Measurements from ENCODE around the gene N4BP2.

N4BP2 gene

GRCh38 chr4:40059362-40059761 is 2.7 kb downstream of the N4BP2 start:
- TF ChIP-seq USF1 (IDR thresholded peaks at IDR 0.05) (no peak), NFIC (IDR thresholded peaks at IDR 0.05) (no peak), MAX (IDR thresholded peaks at IDR 0.05) (no peak), REST (IDR thresholded peaks at IDR 0.05; ENCODE audit: low read depth) (no peak), YY1 (IDR thresholded peaks at IDR 0.05; ENCODE audit: low read depth) (no peak), TEAD4 (IDR thresholded peaks at IDR 0.05) (no peak), ZBTB7A (IDR thresholded peaks at IDR 0.05; ENCODE audit: low read depth) (no peak), EGR1 (IDR thresholded peaks at IDR 0.05) (no peak)

- TF ChIP-seq FOXM1 (IDR thresholded peaks at IDR 0.05; ENCODE audit: borderline replicate concordance, low read depth) (no peak), USF1 (IDR thresholded peaks at IDR 0.05) (no peak), RAD21 (IDR thresholded peaks at IDR 0.05; ENCODE audit: low read depth) (no peak), NFIC (IDR thresholded peaks at IDR 0.05) (no peak), TAF1 (IDR thresholded peaks at IDR 0.05; ENCODE audit: low read depth) (no peak), TEAD4 (IDR thresholded peaks at IDR 0.05) (no peak), YY1 (IDR thresholded peaks at IDR 0.05; ENCODE audit: low read depth) (no peak), EP300 (IDR thresholded peaks at IDR 0.05; ENCODE audit: borderline replicate concordance) (no peak)
Measured at GRCh38 chr4:40065010-40065409, 8.4 kb downstream of the N4BP2 start.

- TF ChIP-seq YY1 (IDR thresholded peaks at IDR 0.05; ENCODE audit: low read depth), result no peak
- TF ChIP-seq CREB1 (IDR thresholded peaks at IDR 0.05; ENCODE audit: low read depth), result no peak
- no peak for TF ChIP-seq TAF1 (IDR thresholded peaks at IDR 0.05; ENCODE audit: low read depth)
- no peak for TF ChIP-seq ZBTB7A (IDR thresholded peaks at IDR 0.05; ENCODE audit: low read depth)
- TF ChIP-seq TEAD4 (IDR thresholded peaks at IDR 0.05), result no peak
- TF ChIP-seq EGR1 (IDR thresholded peaks at IDR 0.05), result no peak
- no peak for TF ChIP-seq MAX (IDR thresholded peaks at IDR 0.05)
- no peak for TF ChIP-seq REST (IDR thresholded peaks at IDR 0.05; ENCODE audit: low read depth)
- TF ChIP-seq FOXM1 (IDR thresholded peaks at IDR 0.05; ENCODE audit: borderline replicate concordance, low read depth), result no peak
- no peak for TF ChIP-seq CEBPB (IDR thresholded peaks at IDR 0.05)
- TF ChIP-seq RAD21 (IDR thresholded peaks at IDR 0.05; ENCODE audit: low read depth), result no peak
- no peak for TF ChIP-seq USF1 (IDR thresholded peaks at IDR 0.05)
- no peak for TF ChIP-seq EP300 (IDR thresholded peaks at IDR 0.05; ENCODE audit: borderline replicate concordance)
- TF ChIP-seq NFIC (IDR thresholded peaks at IDR 0.05), result no peak
- TF ChIP-seq TCF12 (IDR thresholded peaks at IDR 0.05; ENCODE audit: low read depth), result no peak
Measured at GRCh38 chr4:40066651-40067050, 10.0 kb downstream of the N4BP2 start.

GRCh38 chr4:40070387-40070786 is 13.7 kb downstream of the N4BP2 start:
- TF ChIP-seq FOXM1 (IDR thresholded peaks at IDR 0.05; ENCODE audit: borderline replicate concordance, low read depth) (no peak), REST (IDR thresholded peaks at IDR 0.05; ENCODE audit: low read depth) (no peak), MAX (IDR thresholded peaks at IDR 0.05) (no peak), TAF1 (IDR thresholded peaks at IDR 0.05; ENCODE audit: low read depth) (no peak), CREB1 (IDR thresholded peaks at IDR 0.05; ENCODE audit: low read depth) (no peak), TCF12 (IDR thresholded peaks at IDR 0.05; ENCODE audit: low read depth) (no peak), RAD21 (IDR thresholded peaks at IDR 0.05; ENCODE audit: low read depth) (no peak), NFIC (IDR thresholded peaks at IDR 0.05) (no peak), EGR1 (IDR thresholded peaks at IDR 0.05) (no peak), USF1 (IDR thresholded peaks at IDR 0.05) (no peak), CEBPB (IDR thresholded peaks at IDR 0.05) (no peak), TEAD4 (IDR thresholded peaks at IDR 0.05) (no peak), ZBTB7A (IDR thresholded peaks at IDR 0.05; ENCODE audit: low read depth) (no peak), EP300 (IDR thresholded peaks at IDR 0.05; ENCODE audit: borderline replicate concordance) (no peak), YY1 (IDR thresholded peaks at IDR 0.05; ENCODE audit: low read depth) (no peak)

Measured in Ishikawa (cell line).